T47D (cell line): Measurements from ENCODE around the gene ATRN.
"Not testable (repeated sequence)": the region's sequence is repeated elsewhere in the genome, so short reads cannot be mapped to it uniquely, and the experiment has no call there.

Experiments used
- DNase-seq, 2 experiments: peaks; one replicate each; pipeline versions ENCODE4 v3.0.0 to v3.0.0-alpha.2; 2011 to 2012; ENCODE audit warnings: low read depth in 1 of 2, low spot score in 1 of 2
- JUND ChIP-seq: IDR thresholded peaks from 2 replicates; pipeline ENCODE4 v1.6.1; 2012; ENCODE audit warnings: low read depth
- in situ Hi-C: cut with HindIII; loops from 2 replicates; pipeline ENCODE4 v1.10.0; 2016; ENCODE audit warnings: low sequenced_read_pairs, low pct_unique_long_range_greater_than_20kb

ATRN gene

GRCh38 chr20:3473944-3474343, 3.1 kb downstream of the ATRN start:
- in situ Hi-C loops = no loop called here
- TF ChIP-seq JUND = no peak
- DNase-seq = no peak

- in situ Hi-C loops, DNase-seq: not testable (repeated sequence)
These were observed 6.4 kb downstream of the ATRN start for GRCh38 chr20:3477003-3477860.

GRCh38 chr20:3477861-3478544, 7.2 kb downstream of the ATRN start:
- no peak for DNase-seq
- TF ChIP-seq JUND = no peak
- in situ Hi-C loops = no loop called here

- in situ Hi-C loops = no loop called here
- no peak for TF ChIP-seq JUND
- no peak for DNase-seq
These were observed 8.2 kb downstream of the ATRN start for GRCh38 chr20:3479025-3479424.

GRCh38 chr20:3479759-3480615, 9.2 kb downstream of the ATRN start:
- TF ChIP-seq JUND = no peak
- in situ Hi-C loops = no loop called here
- no peak for DNase-seq

- no peak for DNase-seq
- in situ Hi-C loops = no loop called here
- TF ChIP-seq JUND = no peak
These were observed 12.5 kb downstream of the ATRN start for GRCh38 chr20:3483309-3483708.

GRCh38 chr20:3483784-3484183, 13.0 kb downstream of the ATRN start:
- DNase-seq = no peak
- TF ChIP-seq JUND = no peak
- in situ Hi-C loops = no loop called here

- no peak for TF ChIP-seq JUND
- no peak for DNase-seq
- in situ Hi-C loops = no loop called here
These were observed 15.1 kb downstream of the ATRN start for GRCh38 chr20:3485913-3486312.

- in situ Hi-C loops = no loop called here
- TF ChIP-seq JUND = no peak
- DNase-seq = no peak
These were observed 16.0 kb downstream of the ATRN start for GRCh38 chr20:3486850-3487249.

GRCh38 chr20:3492669-3493068, 21.9 kb downstream of the ATRN start:
- no peak for TF ChIP-seq JUND
- in situ Hi-C loops = no loop called here

GRCh38 chr20:3494218-3494617, 23.4 kb downstream of the ATRN start:
- TF ChIP-seq JUND = no peak
- no peak for DNase-seq
- in situ Hi-C loops = no loop called here

More at GRCh38 chr20:3492669-3493068, 21.9 kb downstream of the ATRN start:
- DNase-seq = no peak

GRCh38 chr20:3502878-3503277, 32.1 kb downstream of the ATRN start:
- no peak for TF ChIP-seq JUND
- in situ Hi-C loops = no loop called here
- no peak for DNase-seq
